ENCODE data around the gene KCNN1.
"Not testable (repeated sequence)": the region's sequence is repeated elsewhere in the genome, so short reads cannot be mapped to it uniquely, and the experiment has no call there.

Gene KCNN1

DNA sequence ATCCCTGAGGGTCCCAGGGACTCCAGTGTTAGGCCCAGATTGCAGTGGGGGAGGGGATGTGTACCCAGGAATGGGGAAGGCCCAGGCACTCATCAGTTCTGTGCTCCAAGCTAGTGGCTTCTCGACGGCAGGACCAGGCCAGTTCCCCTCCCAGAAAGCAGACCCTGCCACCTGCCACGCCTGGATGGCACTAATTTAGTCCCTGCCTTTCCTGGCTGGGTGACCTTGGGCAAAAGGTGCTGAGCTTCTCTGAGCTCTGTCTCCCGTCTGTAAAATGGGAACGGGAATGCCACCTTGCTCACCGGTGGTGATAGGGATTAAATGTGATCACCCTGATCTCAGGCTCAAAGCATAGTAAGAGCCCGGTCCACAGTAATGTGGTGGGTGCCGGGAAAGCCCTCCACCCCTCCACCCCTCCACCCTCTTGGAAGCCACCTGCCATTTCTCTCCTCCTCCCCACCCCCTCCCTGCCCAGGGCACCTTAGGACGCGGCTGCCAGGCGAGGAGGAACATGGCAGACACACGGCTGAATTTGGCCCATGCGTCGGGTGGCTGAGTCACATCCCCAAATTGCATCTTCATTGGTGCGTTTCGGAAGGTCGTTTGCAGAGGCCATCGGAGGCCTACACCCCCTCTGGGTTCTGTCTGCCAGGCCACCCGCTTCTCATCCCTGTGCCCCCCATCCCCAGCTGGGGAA lies 2.3 kb downstream of the KCNN1 start:
- no peak for DNase-seq

DNA sequence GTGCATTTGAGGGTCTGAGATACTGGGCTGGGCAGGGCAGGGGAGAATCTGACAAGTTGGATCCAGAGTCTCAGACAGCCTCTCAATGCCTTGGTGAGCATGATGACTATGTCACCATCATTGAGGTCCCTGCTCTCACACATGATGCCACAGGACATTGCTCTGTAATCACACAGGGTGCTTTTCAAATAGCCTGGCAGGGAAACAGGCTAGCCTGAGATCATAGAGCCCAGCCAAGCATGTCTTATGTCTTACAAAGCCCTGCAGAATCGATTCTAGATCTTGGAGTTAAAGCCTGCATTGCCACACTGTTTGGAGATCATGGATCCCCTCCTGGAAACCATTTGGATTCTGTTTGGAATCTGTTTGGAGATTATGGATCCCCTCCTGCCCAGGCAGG lies 5.3 kb downstream of the KCNN1 start:
- DNase-seq, result no peak

DNA sequence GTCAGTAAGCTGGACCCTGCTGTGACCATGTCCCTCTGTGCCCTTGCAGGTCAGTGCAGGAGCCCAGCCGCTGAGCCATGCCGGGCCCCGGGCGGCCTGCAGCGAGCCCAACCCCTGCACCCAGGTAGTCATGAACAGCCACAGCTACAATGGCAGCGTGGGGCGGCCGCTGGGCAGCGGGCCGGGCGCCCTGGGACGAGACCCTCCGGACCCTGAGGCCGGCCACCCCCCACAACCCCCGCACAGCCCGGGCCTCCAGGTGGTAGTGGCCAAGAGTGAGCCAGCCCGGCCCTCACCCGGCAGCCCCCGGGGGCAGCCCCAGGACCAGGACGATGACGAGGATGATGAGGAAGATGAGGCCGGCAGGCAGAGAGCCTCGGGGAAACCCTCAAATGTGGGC lies 6.9 kb downstream of the KCNN1 start:
- DNase-seq, result no peak

DNA sequence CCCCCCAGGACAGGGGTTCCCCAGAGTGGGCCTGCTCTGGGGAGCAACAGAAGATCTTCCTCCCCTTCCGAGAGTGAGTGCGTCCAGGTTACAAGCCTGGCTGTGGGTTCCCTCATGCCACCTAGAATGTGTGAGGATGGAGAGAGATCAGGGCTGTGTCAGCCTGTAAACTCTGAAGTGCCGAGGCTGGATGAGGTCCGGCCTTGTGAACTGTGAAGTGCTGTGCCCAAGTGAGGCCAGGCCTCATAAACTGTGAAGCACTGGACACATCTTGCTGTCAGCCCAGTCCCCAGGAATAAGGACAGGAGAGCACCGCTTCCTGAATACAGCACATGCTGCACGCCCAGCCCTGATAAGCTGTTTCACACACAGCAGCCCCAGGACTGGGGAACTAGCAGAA lies 7.6 kb downstream of the KCNN1 start:
- no peak for DNase-seq

DNA sequence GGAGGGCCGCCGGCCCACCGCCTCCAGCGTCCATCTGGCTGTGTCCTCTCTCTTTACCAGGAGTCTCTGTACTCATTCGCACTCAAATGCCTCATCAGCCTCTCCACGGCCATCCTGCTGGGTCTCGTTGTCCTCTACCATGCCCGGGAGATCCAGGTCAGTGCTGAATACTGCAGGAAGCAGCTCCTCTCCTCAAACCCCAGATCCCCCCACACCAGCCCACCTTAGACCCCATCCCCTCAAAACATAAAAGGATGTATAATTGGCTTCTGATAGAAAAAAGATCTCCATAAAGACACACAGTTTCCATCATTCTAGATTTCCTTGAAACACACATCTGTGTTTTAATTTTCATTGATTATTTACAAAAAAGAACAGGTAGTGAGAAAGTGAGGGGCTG lies 8.1 kb downstream of the KCNN1 start:
- no peak for DNase-seq

DNA sequence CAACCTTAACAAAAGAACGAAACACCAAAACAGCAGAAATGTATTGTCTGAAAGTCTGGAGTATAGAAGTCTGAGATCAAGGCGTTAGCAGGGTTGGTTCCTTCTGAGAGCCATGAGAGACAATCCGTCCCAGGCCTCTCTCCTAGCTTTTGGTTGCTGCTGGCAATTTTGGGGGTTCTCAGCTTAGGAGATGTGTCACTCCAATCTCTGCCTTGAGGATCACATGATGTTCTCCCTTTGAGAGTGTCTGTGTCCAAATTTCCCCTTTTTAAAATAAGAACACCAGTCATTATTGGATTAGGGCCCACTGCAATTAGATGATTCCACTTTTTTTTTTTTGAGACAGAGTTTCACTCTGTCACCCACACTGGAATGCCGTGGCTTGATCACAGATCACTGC lies 10.1 kb downstream of the KCNN1 start:
- DNase-seq, result no peak

DNA sequence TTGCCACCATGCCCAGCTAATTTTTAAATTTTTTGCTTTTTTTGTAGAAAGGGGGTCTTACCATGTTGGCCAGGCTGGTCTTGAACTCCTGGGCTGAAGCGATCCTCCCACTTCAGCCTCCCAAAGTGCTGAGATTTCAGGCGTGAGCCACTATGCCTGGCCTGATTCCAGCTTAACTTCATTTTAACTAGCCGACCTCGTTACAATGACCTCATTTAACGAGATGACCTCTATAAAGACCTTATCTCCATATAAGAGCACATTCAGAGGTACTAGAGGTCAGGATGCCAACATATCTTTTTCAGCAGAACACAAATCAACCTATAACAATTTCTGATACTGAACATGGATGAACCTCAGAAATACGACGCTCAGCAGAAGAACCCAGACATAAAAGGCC lies 10.6 kb downstream of the KCNN1 start:
- no peak for DNase-seq

DNA sequence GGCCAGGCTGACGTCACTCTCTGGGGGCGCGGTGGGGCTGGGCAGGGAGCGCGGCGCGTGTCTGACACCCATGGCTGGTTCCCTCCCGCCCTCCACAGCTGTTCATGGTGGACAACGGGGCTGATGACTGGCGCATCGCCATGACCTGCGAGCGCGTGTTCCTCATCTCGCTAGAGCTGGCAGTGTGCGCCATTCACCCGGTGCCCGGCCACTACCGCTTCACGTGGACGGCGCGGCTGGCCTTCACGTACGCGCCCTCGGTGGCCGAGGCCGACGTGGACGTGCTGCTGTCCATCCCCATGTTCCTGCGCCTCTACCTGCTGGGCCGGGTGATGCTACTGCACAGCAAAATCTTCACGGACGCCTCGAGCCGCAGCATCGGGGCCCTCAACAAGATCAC lies 14.7 kb downstream of the KCNN1 start:
- no peak for DNase-seq

DNA sequence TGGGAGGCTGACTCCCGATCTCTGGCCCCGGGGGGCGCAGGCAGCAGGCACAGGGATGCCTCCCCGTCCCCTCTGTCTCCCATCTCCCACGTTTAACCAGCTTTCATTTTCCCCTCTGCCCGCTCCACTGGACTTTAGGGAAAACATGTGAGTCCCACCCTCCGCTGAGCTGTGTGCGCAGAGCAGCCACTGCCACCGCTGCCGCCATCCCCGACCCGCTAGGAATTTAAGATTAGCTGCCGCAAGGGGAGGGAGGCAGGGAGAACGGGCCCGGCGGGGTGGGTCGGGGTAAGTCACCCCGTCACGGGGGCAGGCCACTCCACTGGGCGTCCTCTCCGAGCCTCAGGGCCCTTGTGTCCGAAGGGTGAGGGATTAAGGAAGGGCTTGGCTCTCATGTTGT lies 15.5 kb downstream of the KCNN1 start:
- DNase-seq, result no peak

DNA sequence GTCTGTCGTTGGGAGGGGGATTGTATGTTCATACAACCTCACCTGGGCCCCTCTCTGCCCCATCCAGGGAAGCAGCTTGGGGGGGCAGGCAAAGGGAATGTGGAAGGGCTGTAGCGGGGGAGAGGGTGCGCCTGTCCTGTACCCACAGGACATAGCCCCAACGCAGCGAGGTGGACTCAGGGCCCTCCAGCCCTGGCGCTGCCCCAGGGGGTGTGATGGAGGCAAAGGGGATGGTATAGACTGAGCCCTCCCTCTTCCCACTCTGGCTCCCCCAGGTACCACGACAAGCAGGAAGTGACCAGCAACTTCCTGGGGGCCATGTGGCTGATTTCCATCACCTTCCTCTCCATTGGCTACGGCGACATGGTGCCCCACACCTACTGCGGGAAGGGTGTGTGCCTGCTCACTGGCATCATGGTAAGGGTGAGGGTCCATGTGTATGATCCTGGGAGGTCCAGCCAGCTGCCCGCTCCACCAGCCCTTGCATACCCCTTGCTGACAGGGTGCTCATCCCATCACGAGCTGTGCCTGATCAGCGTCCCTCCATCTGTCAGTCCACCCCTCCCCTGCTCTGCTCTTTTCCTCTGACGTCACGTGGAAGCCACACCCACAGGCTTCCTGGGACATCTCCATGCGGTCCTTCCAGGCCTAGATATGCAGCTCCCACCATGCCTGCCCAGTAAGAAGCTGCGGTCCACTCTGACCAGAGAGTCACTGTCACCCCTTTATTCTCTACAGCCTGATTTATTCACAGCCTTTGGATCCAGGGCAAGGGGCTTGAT lies 18.3 kb downstream of the KCNN1 start:
- no peak for DNase-seq

DNA sequence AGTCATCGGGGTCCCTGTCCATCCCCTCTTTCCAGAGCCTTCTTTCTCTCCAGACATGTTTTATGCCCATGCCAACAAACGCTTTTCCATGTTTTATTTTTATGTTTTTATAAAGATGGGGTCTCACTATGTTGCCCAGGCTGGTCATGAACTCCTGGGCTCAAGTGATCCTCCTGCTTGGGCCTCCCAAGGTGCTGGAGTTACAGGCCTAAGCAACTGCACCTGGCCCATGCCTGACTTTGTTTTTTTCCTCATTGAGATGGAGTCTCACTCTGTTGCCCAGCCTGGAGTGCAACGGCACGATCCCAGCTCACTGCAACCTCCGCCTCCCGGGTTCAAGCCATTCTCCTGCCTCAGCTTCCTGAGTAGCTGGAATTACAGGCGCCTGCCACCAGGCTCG lies 19.7 kb downstream of the KCNN1 start:
- not testable (repeated sequence) for DNase-seq

DNA sequence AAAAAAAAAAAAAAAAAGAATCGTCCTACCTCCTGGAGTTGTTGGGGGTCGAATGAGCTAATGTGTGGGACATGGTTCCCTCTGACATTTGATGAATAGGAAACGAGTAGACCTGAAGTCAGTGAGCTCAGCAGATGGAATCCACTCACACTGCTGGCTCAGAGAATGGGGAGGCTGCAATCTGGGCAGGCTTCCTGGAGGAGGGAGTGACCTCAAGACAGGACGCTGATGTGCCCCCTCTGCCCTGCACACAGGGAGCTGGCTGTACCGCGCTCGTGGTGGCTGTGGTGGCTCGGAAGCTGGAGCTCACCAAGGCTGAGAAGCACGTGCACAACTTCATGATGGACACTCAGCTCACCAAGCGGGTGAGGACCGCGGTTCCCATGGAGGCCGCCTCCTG lies 21.3 kb downstream of the KCNN1 start:
- no peak for DNase-seq

DNA sequence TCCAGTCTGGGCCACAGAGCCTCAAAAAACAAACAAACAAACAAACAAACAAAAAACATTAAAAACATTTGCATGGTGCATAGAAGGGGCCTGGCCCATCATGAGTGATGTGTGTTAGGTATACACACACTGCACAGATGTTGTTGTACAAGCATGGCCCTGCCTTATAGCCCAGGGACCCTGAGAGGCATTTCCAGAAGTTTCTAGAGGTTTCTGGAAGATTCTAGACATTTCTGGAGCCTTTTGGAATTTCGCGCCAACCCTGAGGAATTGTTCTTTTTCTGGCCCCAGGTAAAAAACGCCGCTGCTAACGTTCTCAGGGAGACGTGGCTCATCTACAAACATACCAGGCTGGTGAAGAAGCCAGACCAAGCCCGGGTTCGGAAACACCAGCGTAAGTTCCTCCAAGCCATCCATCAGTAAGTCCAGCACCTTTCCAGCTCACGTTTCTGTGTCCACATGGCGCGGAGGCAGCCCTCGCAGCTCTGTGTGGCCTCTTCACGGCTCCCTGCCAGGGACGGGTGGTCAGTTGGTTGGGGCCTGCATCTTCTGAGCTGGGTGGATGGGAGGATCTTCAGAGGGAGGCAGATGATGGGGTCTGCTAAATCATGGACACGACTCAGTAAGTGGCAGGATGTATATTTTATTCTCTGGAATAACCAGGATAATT lies 22.7 kb downstream of the KCNN1 start:
- no peak for DNase-seq

DNA sequence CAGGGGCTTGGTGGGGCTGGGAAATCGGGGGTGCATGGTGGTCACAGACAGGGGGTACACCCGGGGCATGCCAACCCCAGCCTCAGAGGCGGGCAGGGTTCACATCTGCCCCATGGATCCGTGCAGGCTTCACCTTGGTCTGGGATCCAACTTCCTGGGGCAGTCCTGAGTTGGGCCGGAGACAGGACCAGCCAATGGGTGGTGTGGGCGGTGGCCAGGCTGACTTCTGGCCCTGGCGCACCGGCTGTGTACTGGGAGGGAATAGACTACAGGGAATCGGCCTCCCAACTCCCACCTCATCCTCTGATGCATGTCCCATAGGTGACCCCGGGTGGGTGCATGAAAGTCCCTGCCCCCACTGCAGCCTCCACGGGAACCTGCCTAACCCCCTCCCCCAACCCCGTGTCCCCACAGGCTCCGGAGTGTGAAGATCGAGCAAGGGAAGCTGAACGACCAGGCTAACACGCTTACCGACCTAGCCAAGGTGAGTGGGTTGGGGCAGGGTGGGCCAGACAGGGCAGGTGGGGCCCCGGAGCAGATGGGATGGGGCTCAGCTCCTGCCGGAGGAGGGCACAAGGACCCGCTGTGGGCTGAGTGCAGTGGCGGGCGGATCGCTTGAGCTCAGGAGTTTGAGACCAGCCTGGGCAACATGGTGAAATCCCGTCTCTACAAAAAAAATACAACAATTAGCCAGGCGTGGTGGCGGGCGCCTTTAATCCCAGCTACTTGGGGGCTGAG lies 26.3 kb downstream of the KCNN1 start:
- no peak for DNase-seq

DNA sequence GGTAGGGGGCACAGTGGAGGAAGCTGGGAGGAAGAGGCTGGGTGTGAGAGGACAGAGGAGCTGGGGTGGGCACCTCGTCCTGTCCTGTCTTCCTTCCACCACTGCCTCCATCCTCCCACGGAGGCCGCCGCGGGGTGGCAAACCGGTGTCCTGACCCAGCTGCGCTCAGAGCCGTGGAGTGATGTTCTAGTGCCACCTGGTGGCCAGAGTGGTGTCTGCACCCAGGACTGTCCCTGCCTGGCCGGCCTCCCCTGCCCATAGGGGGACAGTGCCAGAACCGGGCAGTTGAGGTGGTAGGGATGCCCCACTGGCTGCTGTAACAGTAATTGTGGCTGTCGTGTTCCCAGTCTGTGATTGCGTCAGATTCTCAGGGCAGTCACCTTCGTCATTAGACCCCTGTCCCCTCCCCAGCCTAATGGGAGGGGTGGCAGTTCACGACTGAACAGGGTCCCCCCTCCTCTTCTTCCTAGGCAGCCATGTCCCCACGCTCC lies 30.0 kb downstream of the KCNN1 start:
- peak; percentile 94 to 95 for DNase-seq

DNA sequence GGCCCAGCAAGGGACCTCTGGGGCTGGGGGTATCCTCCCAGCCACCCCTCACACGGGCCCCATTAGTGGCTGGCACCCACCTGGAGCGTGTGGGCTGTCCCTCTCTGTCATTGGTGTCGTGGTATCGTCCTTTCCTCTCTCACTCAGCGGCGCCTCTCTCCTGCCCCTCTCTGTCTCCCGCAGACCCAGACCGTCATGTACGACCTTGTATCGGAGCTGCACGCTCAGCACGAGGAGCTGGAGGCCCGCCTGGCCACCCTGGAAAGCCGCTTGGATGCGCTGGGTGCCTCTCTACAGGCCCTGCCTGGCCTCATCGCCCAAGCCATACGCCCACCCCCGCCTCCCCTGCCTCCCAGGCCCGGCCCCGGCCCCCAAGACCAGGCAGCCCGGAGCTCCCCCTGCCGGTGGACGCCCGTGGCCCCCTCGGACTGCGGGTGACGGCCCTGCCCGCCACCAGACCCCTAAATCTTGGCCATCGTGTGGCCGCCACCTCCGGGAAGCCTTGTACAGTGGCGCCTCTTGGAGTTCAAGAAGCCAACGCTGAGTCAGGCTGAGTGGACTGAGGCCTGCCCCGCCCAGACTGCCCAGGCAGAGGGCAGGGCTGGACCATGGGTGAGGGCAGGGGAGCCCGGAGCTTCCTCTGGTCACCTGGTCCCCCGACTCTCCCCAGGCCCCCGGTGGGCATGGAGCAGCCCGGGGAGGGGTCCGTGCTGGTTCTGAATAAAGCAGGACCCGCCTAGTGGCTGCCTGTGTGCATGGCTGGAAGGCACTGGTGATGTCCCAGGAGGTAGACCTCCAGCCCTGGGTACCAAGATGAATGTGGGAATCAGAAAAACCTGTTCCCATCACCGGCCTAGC lies 31.3 kb downstream of the KCNN1 start:
- DNase-seq, result peak in 1 of 2 experiments; percentile 29

DNA sequence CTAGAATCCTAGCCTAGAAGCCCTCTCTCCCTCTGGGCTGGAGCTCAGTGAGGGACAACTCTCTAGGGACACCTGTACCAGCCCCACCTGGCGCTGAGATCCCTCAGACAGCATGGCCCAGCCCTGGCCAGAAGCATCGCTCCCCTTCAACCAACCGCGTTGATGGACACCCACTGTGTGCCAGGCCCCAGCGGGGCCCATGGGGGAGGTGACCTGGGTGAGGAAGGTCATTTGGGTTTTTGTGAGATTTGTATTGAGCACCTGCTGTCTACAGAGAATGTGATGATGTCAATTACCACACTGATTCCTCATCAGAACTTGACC lies 31.9 kb downstream of the KCNN1 start:
- DNase-seq, result no peak

DNA sequence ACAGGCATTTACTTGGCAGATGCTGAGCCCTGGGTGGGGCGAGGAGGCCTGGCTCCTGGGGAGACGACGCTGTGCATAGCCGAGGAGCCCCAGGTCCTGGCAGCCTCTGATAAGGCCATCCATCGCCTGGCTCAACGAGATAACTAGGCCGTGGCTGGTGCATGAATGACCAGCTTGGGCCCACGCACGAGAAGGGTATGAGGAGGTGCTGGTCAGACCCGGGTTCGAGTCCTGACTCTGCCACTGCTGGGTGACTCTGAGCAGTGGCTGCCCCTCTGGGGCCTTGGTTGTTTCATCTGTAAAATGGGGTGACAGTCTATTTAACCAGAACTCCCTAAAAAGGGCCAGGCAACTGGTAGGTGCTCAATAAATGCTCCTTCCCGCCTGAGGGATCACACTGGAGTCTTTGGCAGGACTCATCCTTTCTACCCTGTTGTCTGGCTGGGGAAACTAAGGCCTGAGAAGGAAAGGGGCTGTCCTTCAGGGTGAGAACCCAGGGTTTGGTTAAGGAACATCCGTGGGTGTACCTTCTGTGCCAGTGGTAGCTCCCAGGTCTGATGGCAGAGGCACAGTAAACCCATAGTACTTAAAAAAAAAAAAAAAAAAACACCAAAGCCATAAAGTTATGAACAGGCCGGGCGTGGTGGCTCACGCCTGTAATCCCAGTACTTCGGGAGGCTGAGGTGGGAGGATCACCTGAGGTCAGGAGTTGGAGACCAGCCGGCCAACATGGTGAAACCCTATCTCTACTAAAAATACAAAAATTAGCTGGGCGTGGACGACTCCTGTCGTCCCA lies 33.0 kb downstream of the KCNN1 start:
- DNase-seq, result peak in 1 of 2 experiments; percentile 35

DNA sequence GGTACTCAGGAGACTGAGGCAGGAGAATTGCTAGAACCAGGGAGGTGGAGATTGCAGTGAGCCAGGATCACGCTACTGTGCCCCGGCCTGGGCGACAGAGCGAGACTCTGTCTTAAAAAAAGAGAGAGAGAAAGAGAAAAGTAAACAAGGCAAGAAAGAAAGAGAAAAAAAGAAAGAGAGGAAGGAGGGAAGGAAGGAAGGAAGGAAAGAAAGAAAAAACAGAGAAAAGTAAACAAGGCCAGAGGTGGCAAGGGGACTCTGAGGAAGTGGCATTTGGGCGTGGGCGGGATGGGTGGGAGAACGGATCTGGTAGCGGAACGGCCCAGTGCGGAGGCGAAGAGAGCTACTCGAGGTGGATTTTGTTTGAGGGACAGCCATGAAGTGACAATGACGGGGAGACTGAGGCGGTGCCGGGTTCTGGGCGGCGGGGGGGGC lies 33.6 kb downstream of the KCNN1 start:
- peak in 1 of 2 experiments; percentile 40 for DNase-seq

DNA sequence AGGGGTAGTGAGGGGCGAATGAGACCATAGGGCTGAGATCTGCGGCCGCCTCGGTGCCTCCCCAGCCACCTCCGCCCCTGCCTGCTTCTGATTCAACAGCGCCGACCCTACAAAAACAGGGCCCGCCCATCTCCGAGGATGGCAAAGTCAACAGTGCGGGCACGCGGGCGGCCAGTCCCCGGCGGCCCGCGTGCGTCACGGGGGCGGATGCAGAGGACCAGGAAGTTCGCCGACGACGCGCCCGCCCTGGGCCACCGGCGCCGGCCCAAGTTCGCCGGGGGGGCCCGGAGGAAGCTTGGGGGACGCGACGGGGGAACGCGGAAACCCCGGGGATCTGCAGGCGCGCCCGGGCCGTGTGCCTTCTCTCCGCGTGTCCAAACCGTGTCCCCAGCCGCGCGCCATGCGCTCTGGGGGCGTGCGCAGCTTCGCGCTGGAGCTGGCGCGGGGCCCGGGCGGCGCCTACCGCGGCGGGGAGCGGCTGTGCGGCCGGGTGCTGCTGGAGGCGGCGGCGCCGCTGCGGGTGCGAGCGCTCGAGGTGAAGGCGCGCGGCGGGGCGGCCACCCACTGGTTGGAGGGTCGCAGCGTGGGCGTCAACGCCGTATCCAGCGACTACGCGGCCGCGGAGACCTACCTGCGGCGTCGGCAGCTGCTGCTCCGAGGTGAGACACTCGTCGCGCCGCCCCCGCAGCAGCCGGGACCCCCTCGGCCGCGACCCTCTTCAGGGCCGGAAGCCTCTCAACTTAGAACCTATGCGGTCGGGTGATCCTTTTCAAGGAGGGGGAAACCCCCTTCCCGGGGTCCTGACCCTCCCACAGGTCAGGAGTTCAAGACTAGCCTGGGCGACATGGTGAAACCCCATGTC lies 34.2 kb downstream of the KCNN1 start:
- DNase-seq, result peak; percentile 93

Data from activated T-cell treated with anti-CD3 and anti-CD28 coated beads, Interleukin-2, amount 50 U/mL, for 48 hours (primary cell).